ENCODE measurements around the gene NR3C2. TPM values are rescaled to one million over a fixed set of nuclear protein-coding genes. Genes with fewer than 3 reads are reported as not detected.

Gene NR3C2
- total and polyA plus RNA-seq, 2 experiments from 2014 or later, result 1.2 to 3.0 TPM

DNA sequence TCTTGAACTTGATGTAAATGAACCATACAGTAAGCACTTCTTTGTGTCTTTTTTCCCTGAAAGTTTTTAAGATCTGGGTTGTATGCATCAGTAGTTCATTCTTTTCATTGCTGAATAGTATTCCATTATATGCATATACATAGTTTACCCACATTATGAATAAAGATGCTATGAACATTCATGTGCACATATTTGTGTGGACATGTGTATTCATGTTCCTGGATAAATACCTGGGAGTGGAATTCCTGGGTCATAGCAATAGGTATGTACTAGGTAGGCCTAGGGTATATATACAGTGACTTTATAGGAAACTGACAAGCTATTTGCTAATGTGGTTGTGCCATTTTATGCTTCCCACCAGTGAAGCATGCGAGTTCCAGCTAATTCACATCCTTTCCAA lies 215.9 kb downstream of the NR3C2 start (continued):
- TF ChIP-seq, protein P1, sequence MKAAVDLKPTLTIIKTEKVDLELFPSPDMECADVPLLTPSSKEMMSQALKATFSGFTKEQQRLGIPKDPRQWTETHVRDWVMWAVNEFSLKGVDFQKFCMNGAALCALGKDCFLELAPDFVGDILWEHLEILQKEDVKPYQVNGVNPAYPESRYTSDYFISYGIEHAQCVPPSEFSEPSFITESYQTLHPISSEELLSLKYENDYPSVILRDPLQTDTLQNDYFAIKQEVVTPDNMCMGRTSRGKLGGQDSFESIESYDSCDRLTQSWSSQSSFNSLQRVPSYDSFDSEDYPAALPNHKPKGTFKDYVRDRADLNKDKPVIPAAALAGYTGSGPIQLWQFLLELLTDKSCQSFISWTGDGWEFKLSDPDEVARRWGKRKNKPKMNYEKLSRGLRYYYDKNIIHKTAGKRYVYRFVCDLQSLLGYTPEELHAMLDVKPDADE (IDR thresholded peaks at IDR 0.05), result no peak
- TF ChIP-seq CTCF (conservative IDR thresholded peaks at IDR 0.05; ENCODE audit: low read depth in 2 of 2) (no peak), EZH2 (IDR thresholded peaks at IDR 0.05; ENCODE audit: low read depth, unreplicated experiment) (no peak), ZNF114 (CRISPR knock-in tag; IDR thresholded peaks at IDR 0.05) (no peak)

DNA sequence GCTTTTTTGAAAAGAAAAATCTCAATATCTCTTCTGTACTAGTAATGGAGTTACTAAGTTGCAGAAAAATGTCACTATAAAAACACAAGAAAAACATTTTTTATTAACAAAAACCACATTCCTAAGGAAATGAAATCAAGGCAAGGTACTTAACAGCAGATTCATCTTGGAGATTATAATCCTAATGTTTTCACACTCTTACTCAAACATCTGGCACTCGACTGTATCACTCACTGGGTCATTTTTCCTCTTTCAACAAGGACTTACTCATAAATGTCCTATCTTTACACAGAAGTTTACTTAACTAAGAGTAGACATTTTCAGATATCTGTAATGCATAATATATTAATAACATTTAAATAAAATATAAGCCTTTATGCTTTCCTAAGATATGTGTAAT lies 216.6 kb downstream of the NR3C2 start:
- Histone ChIP-seq H3K9me2 (ENCODE audit: insufficient read depth) (no peaks in the 10 kb centered on the region), H3K4me1 (ENCODE audit: insufficient read depth) (peaks cover 3% of the 10 kb centered on the region; the same call in 1 of the 2 replicates), H3K27ac (ENCODE audit: low read depth) (no peak overlapping the region), H4K20me1 (replicated peaks; ENCODE audit: insufficient read depth) (no peaks in the 10 kb centered on the region), H3K79me2 (replicated peaks; ENCODE audit: insufficient read depth) (no peaks in the 10 kb centered on the region), H3K27me3 (ENCODE audit: insufficient read depth) (no peaks in the 10 kb centered on the region), H3F3A (replicated peaks; ENCODE audit: low read depth) (no peaks in the 10 kb centered on the region), H2AFZ (no peak overlapping the region), H3K4me2 (no peak overlapping the region), H3K36me3 (ENCODE audit: insufficient read depth) (no peaks in the 10 kb centered on the region), H3K4me3 (no peak overlapping the region)
- ATAC-seq (no peak), DNase-seq (ENCODE audit: low spot score) (no peak)
- TF ChIP-seq EZH2 (IDR thresholded peaks at IDR 0.05; ENCODE audit: low read depth, unreplicated experiment) (no peak), CTCF (conservative IDR thresholded peaks at IDR 0.05; ENCODE audit: low read depth in 2 of 2) (no peak), NANOG (IDR thresholded peaks at IDR 0.05; ENCODE audit: borderline replicate concordance) (no peak), STAT1 (IDR thresholded peaks at IDR 0.05; ENCODE audit: unreplicated experiment) (no peak), ZNF114 (CRISPR knock-in tag; IDR thresholded peaks at IDR 0.05) (no peak), EZH2phosphoT487 (IDR thresholded peaks at IDR 0.05; ENCODE audit: unreplicated experiment) (no peak), JUNB (IDR thresholded peaks at IDR 0.05; ENCODE audit: unreplicated experiment) (no peak), ZNF331 (CRISPR knock-in tag; IDR thresholded peaks at IDR 0.05; ENCODE audit: low read depth) (no peak)
- TF ChIP-seq, protein P2, sequence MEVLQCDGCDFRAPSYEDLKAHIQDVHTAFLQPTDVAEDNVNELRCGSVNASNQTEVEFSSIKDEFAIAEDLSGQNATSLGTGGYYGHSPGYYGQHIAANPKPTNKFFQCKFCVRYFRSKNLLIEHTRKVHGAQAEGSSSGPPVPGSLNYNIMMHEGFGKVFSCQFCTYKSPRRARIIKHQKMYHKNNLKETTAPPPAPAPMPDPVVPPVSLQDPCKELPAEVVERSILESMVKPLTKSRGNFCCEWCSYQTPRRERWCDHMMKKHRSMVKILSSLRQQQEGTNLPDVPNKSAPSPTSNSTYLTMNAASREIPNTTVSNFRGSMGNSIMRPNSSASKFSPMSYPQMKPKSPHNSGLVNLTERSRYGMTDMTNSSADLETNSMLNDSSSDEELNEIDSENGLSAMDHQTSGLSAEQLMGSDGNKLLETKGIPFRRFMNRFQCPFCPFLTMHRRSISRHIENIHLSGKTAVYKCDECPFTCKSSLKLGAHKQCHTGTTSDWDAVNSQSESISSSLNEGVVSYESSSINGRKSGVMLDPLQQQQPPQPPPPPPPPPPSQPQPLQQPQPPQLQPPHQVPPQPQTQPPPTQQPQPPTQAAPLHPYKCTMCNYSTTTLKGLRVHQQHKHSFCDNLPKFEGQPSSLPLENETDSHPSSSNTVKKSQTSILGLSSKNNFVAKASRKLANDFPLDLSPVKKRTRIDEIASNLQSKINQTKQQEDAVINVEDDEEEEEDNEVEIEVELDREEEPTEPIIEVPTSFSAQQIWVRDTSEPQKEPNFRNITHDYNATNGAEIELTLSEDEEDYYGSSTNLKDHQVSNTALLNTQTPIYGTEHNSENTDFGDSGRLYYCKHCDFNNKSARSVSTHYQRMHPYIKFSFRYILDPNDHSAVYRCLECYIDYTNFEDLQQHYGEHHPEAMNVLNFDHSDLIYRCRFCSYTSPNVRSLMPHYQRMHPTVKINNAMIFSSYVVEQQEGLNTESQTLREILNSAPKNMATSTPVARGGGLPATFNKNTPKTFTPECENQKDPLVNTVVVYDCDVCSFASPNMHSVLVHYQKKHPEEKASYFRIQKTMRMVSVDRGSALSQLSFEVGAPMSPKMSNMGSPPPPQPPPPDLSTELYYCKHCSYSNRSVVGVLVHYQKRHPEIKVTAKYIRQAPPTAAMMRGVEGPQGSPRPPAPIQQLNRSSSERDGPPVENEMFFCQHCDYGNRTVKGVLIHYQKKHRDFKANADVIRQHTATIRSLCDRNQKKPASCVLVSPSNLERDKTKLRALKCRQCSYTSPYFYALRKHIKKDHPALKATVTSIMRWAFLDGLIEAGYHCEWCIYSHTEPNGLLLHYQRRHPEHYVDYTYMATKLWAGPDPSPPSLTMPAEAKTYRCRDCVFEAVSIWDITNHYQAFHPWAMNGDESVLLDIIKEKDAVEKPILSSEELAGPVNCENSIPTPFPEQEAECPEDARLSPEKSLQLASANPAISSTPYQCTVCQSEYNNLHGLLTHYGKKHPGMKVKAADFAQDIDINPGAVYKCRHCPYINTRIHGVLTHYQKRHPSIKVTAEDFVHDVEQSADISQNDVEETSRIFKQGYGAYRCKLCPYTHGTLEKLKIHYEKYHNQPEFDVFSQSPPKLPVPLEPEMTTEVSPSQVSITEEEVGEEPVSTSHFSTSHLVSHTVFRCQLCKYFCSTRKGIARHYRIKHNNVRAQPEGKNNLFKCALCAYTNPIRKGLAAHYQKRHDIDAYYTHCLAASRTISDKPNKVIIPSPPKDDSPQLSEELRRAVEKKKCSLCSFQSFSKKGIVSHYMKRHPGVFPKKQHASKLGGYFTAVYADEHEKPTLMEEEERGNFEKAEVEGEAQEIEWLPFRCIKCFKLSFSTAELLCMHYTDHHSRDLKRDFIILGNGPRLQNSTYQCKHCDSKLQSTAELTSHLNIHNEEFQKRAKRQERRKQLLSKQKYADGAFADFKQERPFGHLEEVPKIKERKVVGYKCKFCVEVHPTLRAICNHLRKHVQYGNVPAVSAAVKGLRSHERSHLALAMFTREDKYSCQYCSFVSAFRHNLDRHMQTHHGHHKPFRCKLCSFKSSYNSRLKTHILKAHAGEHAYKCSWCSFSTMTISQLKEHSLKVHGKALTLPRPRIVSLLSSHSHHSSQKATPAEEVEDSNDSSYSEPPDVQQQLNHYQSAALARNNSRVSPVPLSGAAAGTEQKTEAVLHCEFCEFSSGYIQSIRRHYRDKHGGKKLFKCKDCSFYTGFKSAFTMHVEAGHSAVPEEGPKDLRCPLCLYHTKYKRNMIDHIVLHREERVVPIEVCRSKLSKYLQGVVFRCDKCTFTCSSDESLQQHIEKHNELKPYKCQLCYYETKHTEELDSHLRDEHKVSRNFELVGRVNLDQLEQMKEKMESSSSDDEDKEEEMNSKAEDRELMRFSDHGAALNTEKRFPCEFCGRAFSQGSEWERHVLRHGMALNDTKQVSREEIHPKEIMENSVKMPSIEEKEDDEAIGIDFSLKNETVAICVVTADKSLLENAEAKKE (CRISPR knock-in tag; IDR thresholded peaks at IDR 0.05), result no peak
- TF ChIP-seq, protein P1 (IDR thresholded peaks at IDR 0.05), result no peak
- Mint-ChIP-seq H3K4me3 (no peak overlapping the region), H3K9me3 (no peaks in the 10 kb centered on the region), H3K27me3 (ENCODE audit: insufficient read depth, low read depth, poor library complexity) (no peaks in the 10 kb centered on the region), H3K27ac (no peak overlapping the region), H3K36me3 (ENCODE audit: low read depth) (no peaks in the 10 kb centered on the region), H3K4me1 (no peaks in the 10 kb centered on the region)
